Tibial nerve (tissue), 4 donors: Measurements from ENCODE around the gene NT5C. TPM values are rescaled to one million over a fixed set of nuclear protein-coding genes. Genes with fewer than 3 reads are reported as not detected.
"Not testable (repeated sequence)": the region's sequence is repeated elsewhere in the genome, so short reads cannot be mapped to it uniquely, and the experiment has no call there.

ENCODE experiments used
- DNase-seq, 2 donors: peaks; one replicate each; pipeline ENCODE4 v3.0.0-alpha.2; 2019; ENCODE audit warnings: low spot score in 2 of 2
- H3K27ac ChIP-seq, 4 donors: fragments of 200-600 bp; sonication (generic) in 3 of 4; one replicate each; pipeline ENCODE4 v1.5.1; 2017 to 2019; ENCODE audit warnings: mild to moderate bottlenecking in 1 of 4
- H3K27me3 ChIP-seq, 2 donors: fragments of 200-600 bp; sonication (generic) in 1 of 2; one replicate each; pipeline versions ENCODE4 v1.5.1 to v1.6.0; 2017 to 2019
- H3K36me3 ChIP-seq, 3 donors: fragments of 200-600 bp; sonication (generic); one replicate each; pipeline ENCODE4 v1.5.1; 2018 to 2019
- H3K4me1 ChIP-seq, 4 donors: fragments of 200-600 bp; sonication (generic) in 3 of 4; one replicate each; pipeline ENCODE4 v1.5.1; 2017 to 2019
- H3K4me3 ChIP-seq, 4 donors: fragments of 200-600 bp; sonication (generic) in 3 of 4; one replicate each; pipeline ENCODE4 v1.5.1; 2017 to 2019; ENCODE audit warnings: mild to moderate bottlenecking in 1 of 4, moderate library complexity in 1 of 4
- H3K9me3 ChIP-seq, 4 donors: fragments of 200-600 bp; sonication (generic) in 3 of 4; one replicate each; pipeline ENCODE4 v1.5.1; 2017 to 2019
- EP300 ChIP-seq, 2 donors: sonication (generic); formaldehyde crosslinking; IDR thresholded peaks; one replicate each; pipeline ENCODE4 v1.6.1; 2017; ENCODE audit warnings: antibody characterized with exemption in 2 of 2, mild to moderate bottlenecking in 1 of 2
- POLR2A ChIP-seq, 2 donors: fragments of 450-650 bp; IDR thresholded peaks; one replicate each; pipeline ENCODE4 v1.6.1; 2017; ENCODE audit warnings: antibody characterized with exemption in 2 of 2, mild to moderate bottlenecking in 2 of 2, moderate library complexity in 2 of 2
- WGBS, 2 donors: methylation state at CpG; one replicate each; pipeline ENCODE4 v1.1.5; 2018; 5-methylcytosine and 5-hydroxymethylcytosine counted together
- total RNA-seq, 4 donors: library from RNA; depleted of rRNA; stranded (reverse); fragments of >200 nt; gene quantifications; one replicate each; pipeline ENCODE4 v1.1.0, GENCODE V29; 2016
- TF ChIP-seq, protein P1 (sequence below), 5 experiments: fragments of 200-600 bp in 3 of 5; fragments of 450-650 bp in 2 of 5; sonication (generic) in 3 of 5; IDR thresholded peaks; one replicate each; pipeline ENCODE4 v1.5.1; 2016 to 2019; ENCODE audit warnings: antibody characterized with exemption in 5 of 5, mild to moderate bottlenecking in 3 of 5, moderate library complexity in 2 of 5

NT5C gene
- total RNA-seq, 4 donors from 2014 or later, result 137 to 194 (median 166) TPM

DNA sequence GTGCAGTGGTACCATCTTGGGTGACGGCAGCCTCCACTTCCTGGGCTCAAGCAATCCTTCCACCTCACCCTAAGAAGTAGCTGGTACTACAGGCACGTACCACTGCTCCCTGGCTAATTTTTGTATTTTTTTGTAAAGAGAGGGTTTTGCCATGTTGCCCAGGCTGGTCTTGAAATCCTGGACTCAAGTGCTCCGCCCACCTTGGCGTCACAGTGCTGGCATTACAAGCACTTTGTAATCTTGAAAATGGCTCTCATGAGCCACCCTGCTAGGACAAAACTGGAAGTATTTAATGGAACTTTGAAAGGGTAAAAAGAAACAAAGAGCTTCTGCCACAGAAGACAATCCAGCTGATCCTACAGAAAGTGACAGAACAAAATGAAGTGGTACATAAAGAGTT is 42.0 kb upstream of the NT5C start:
- Histone ChIP-seq H3K9me3 (no peaks in the 10 kb centered on the region), H3K36me3 (peaks cover 0 to 85% (median 6%) of the 10 kb centered on the region in 3 donors), H3K27ac (no peak overlapping the region), H3K4me1 (peaks cover 0 to 26% (median 0%) of the 10 kb centered on the region in 4 donors), H3K4me3 (no peak overlapping the region), H3K27me3 (no peaks in the 10 kb centered on the region)
- no peak for DNase-seq
- WGBS, 2 donors, result 88 to 89% methylated on average over 4 of the region's 4 CpGs
- no peak for TF ChIP-seq EP300 (IDR thresholded peaks at IDR 0.05)
- TF ChIP-seq POLR2A (IDR thresholded peaks at IDR 0.05), result no peak
- TF ChIP-seq, protein P1, sequence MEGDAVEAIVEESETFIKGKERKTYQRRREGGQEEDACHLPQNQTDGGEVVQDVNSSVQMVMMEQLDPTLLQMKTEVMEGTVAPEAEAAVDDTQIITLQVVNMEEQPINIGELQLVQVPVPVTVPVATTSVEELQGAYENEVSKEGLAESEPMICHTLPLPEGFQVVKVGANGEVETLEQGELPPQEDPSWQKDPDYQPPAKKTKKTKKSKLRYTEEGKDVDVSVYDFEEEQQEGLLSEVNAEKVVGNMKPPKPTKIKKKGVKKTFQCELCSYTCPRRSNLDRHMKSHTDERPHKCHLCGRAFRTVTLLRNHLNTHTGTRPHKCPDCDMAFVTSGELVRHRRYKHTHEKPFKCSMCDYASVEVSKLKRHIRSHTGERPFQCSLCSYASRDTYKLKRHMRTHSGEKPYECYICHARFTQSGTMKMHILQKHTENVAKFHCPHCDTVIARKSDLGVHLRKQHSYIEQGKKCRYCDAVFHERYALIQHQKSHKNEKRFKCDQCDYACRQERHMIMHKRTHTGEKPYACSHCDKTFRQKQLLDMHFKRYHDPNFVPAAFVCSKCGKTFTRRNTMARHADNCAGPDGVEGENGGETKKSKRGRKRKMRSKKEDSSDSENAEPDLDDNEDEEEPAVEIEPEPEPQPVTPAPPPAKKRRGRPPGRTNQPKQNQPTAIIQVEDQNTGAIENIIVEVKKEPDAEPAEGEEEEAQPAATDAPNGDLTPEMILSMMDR (IDR thresholded peaks at IDR 0.05), result no peak

DNA sequence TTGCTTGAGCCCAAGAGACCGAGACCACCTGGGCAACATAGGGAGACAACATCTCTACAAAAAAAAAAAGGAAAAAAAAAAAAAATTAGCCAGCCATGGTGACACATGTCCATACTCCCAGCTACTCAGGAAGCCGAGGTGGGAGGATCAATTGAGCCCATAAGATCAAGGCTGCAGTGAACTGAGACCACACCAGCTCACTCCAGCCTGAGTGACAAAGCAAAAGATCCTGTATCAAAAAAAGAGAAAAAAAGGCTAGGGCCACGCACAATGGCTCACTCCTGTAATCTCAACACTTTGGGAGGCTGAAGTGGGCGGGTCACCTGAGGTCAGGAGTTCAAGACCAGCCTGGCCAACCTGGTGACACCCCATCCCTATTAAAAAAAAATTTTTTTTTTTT is 37.5 kb upstream of the NT5C start:
- peaks cover 0 to 77% (median 3%) of the 10 kb centered on the region in 3 donors for H3K36me3 ChIP-seq
- no peak overlapping the region for H3K4me3 ChIP-seq
- no peak for DNase-seq
- TF ChIP-seq, protein P1 (IDR thresholded peaks at IDR 0.05), result no peak
- TF ChIP-seq EP300 (IDR thresholded peaks at IDR 0.05) (no peak), POLR2A (IDR thresholded peaks at IDR 0.05) (no peak)
- no peaks in the 10 kb centered on the region for H3K9me3 ChIP-seq
- H3K27me3 ChIP-seq, result no peaks in the 10 kb centered on the region
- H3K27ac ChIP-seq, result no peak overlapping the region
- 82 to 90% methylated on average over 4 of the region's 4 CpGs for WGBS, 2 donors
- peaks cover 0 to 19% (median 0%) of the 10 kb centered on the region in 4 donors for H3K4me1 ChIP-seq

DNA sequence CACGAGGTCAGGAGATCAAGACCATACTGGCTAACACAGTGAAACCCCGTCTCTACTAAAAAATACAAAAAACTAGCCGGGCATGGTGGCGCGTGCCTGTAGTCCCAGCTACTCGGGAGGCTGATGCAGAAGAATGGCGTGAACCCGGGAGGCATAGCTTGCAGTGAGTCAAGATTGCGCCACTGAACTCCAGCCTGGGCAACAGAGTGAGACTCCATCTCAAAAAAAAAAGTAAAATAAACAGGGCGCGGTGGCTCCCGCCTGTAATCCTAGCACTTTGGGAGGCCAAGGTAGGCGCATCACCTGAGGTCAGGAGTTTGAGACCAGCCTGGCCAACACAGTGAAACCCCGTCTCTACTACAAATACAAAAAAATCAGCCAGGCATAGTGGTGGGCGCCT is 33.1 kb upstream of the NT5C start:
- H3K4me1 ChIP-seq, H3K4me3 ChIP-seq, H3K27ac ChIP-seq, DNase-seq, H3K9me3 ChIP-seq, H3K27me3 ChIP-seq: not testable (repeated sequence)
- H3K36me3 ChIP-seq, result peaks cover 0 to 61% (median 0%) of the 10 kb centered on the region in 3 donors
- WGBS, 2 donors, result 93 to 96% methylated on average over 15 of the region's 15 CpGs

DNA sequence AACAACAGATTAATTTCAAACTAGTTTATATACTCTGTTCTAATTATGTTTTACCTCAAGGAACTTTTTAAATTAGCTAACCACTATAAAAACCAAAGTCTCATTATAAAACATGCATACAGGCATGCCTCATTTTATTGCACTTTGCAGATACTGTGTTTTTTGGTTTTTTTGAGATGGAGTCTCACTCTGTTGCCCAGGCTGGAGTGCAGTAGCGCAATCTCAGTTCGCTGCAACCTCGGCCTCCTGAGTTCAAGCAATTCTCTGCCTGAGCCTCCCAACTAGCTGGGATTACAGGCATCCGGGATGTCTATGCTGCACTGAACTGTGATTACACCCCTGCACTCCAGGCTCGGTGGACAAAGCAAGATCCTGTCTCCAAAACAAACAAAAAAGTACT is 31.5 kb upstream of the NT5C start:
- TF ChIP-seq, protein P1 (IDR thresholded peaks at IDR 0.05), result no peak
- TF ChIP-seq POLR2A (IDR thresholded peaks at IDR 0.05) (no peak), EP300 (IDR thresholded peaks at IDR 0.05) (no peak)
- no peaks in the 10 kb centered on the region for H3K9me3 ChIP-seq
- WGBS, 2 donors, result 80 to 88% methylated on average over 5 of the region's 5 CpGs
- DNase-seq, result no peak
- no peaks in the 10 kb centered on the region for H3K4me1 ChIP-seq
- no peaks in the 10 kb centered on the region for H3K27me3 ChIP-seq
- H3K36me3 ChIP-seq, result peaks cover 0 to 47% (median 0%) of the 10 kb centered on the region in 3 donors
- H3K27ac ChIP-seq, result no peak overlapping the region
- H3K4me3 ChIP-seq, result no peak overlapping the region

DNA sequence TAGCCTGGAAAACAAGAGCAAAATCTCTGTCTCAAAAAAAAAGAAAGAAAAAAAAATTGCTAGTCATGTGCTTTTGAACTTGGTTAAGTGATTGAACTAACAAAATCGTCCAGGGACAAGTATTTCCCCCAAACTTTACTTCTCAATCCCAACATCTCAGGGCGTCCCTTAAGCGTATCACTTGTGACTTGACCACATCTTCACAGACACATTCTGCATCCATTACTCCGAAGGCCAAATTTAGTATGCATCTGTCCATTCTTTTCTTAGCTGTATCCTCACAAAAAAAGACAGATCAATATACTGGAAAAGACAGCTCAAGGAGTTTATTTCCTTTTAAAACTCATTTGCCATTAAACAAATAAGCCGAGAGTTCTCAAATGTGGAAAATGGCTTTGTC is 28.7 kb upstream of the NT5C start:
- 89 to 93% methylated on average over 5 of the region's 5 CpGs for WGBS, 2 donors
- no peak for DNase-seq
- H3K27me3 ChIP-seq, result no peaks in the 10 kb centered on the region

More for the DNA sequence above, 28.7 kb upstream of the NT5C start:
- H3K4me1 ChIP-seq, result no peaks in the 10 kb centered on the region
- TF ChIP-seq EP300 (IDR thresholded peaks at IDR 0.05) (no peak), POLR2A (IDR thresholded peaks at IDR 0.05) (no peak)
- TF ChIP-seq, protein P1 (IDR thresholded peaks at IDR 0.05), result no peak
- no peaks in the 10 kb centered on the region for H3K9me3 ChIP-seq
- H3K36me3 ChIP-seq, result peaks cover 0 to 30% (median 0%) of the 10 kb centered on the region in 3 donors
- no peak overlapping the region for H3K4me3 ChIP-seq
- H3K27ac ChIP-seq, result no peak overlapping the region
